ENCODE data around the gene RBBP8NL. TPM values are rescaled to one million over a fixed set of nuclear protein-coding genes. Genes with fewer than 3 reads are reported as not detected.

RBBP8NL gene
- total RNA-seq, 1 experiment from 2014 or later, result 14.0 TPM

- Histone ChIP-seq H3K79me2 (ENCODE audit: low read depth) (no peaks in the 10 kb centered on the region), H3F3A (ENCODE audit: insufficient read depth, low read depth) (no peaks in the 10 kb centered on the region), H4K20me1 (ENCODE audit: insufficient read depth) (no peaks in the 10 kb centered on the region), H3K9me3 (ENCODE audit: insufficient read depth, low read depth) (no peaks in the 10 kb centered on the region), H3K9me2 (ENCODE audit: insufficient read depth) (no peaks in the 10 kb centered on the region), H3K27ac (no peak overlapping the region), H3K27me3 (ENCODE audit: insufficient read depth, low read depth) (peaks cover 68% of the 10 kb centered on the region), H3K4me2 (no peak overlapping the region), H3K4me3 (no peak overlapping the region), H3K4me1 (replicated peaks; ENCODE audit: insufficient read depth) (no peaks in the 10 kb centered on the region), H2AFZ (no peak overlapping the region), H3K36me3 (ENCODE audit: low read depth) (no peaks in the 10 kb centered on the region)
- DNase-seq, result no peak
- ChIA-PET POLR2A (ENCODE audit: unreplicated experiment) (no interaction called here), CTCF (no interaction called here)
- TF ChIP-seq CTCF (conservative IDR thresholded peaks at IDR 0.05) (no peak), EZH2 (IDR thresholded peaks at IDR 0.05; ENCODE audit: low read depth) (no peak)
- intact Hi-C loops (cut with micrococcal nuclease; ENCODE audit: unreplicated experiment), result no loop called here
- BruUV-seq (replicated peaks), result no TSS peak
These were observed 9.4 kb upstream of the RBBP8NL start for GRCh38 chr20:62436692-62437091.

GRCh38 chr20:62433658-62434497 lies 6.5 kb upstream of the RBBP8NL start:
- TF ChIP-seq CTCF (conservative IDR thresholded peaks at IDR 0.05), result no peak
- Histone ChIP-seq H3K9me3 (ENCODE audit: insufficient read depth, low read depth) (no peaks in the 10 kb centered on the region), H3K9me2 (ENCODE audit: insufficient read depth) (no peaks in the 10 kb centered on the region), H3K79me2 (ENCODE audit: low read depth) (no peaks in the 10 kb centered on the region), H3K4me2 (no peak overlapping the region), H3F3A (ENCODE audit: insufficient read depth, low read depth) (no peaks in the 10 kb centered on the region), H3K27me3 (ENCODE audit: insufficient read depth, low read depth) (peaks cover 42% of the 10 kb centered on the region), H4K20me1 (ENCODE audit: insufficient read depth) (no peaks in the 10 kb centered on the region), H3K27ac (no peak overlapping the region), H2AFZ (no peak overlapping the region), H3K4me3 (no peak overlapping the region), H3K36me3 (ENCODE audit: low read depth) (no peaks in the 10 kb centered on the region), H3K4me1 (replicated peaks; ENCODE audit: insufficient read depth) (no peaks in the 10 kb centered on the region)
- DNase-seq, result no peak
- ChIA-PET POLR2A (ENCODE audit: unreplicated experiment) (no interaction called here), CTCF (no interaction called here)
- intact Hi-C loops (cut with micrococcal nuclease; ENCODE audit: unreplicated experiment), result no loop called here
- BruUV-seq (replicated peaks), result no TSS peak

GRCh38 chr20:62430866-62431447 lies 3.6 kb upstream of the RBBP8NL start:
- peaks cover 26% of the 10 kb centered on the region for H3K4me1 ChIP-seq (replicated peaks; ENCODE audit: insufficient read depth)
- peaks cover 26% of the 10 kb centered on the region for H3K27me3 ChIP-seq (ENCODE audit: insufficient read depth, low read depth)
- intact Hi-C loops (cut with micrococcal nuclease; ENCODE audit: unreplicated experiment), result no loop called here
- ChIA-PET CTCF (no interaction called here), POLR2A (ENCODE audit: unreplicated experiment) (no interaction called here)
- H3K27ac ChIP-seq, result no peak overlapping the region
- DNase-seq, result no peak
- no peaks in the 10 kb centered on the region for H3K9me2 ChIP-seq (ENCODE audit: insufficient read depth)
- no peak overlapping the region for H3K4me2 ChIP-seq
- H3F3A ChIP-seq (ENCODE audit: insufficient read depth, low read depth), result peaks cover 17% of the 10 kb centered on the region; the same call in 1 of the 2 replicates
- H2AFZ ChIP-seq, result no peak overlapping the region
- no peaks in the 10 kb centered on the region for H4K20me1 ChIP-seq (ENCODE audit: insufficient read depth)
- no peak overlapping the region for H3K4me3 ChIP-seq
- no TSS peak for BruUV-seq (replicated peaks)
- H3K9me3 ChIP-seq (ENCODE audit: insufficient read depth, low read depth), result no peaks in the 10 kb centered on the region
- H3K79me2 ChIP-seq (ENCODE audit: low read depth), result no peaks in the 10 kb centered on the region
- H3K36me3 ChIP-seq (ENCODE audit: low read depth), result no peaks in the 10 kb centered on the region
- no peak for TF ChIP-seq EZH2 (IDR thresholded peaks at IDR 0.05; ENCODE audit: low read depth)
- TF ChIP-seq CTCF (conservative IDR thresholded peaks at IDR 0.05), result no peak

Measured in PC-9 (cell line).